Mesenchymal stem cell (in vitro differentiated cells and primary cell): ENCODE measurements around the gene EML1.

Experiments
- DNase-seq: peaks from one replicate; pipeline ENCODE4 v3.0.0-alpha.2; 2013
- H2AFZ ChIP-seq: one replicate; pipeline ENCODE4 v1.6.1; 2013; ENCODE audit warnings: low read depth, mild to moderate bottlenecking, control low read depth, inconsistent platforms, low read length, moderate library complexity
- H2AK5ac ChIP-seq: 2 replicates; pipeline ENCODE4 v1.6.1; 2013; ENCODE audit warnings: low read length, moderate library complexity, mild to moderate bottlenecking, inconsistent platforms; ENCODE audit not compliant: severe bottlenecking
- H2BK120ac ChIP-seq: one replicate; pipeline ENCODE4 v1.6.1; 2013; ENCODE audit warnings: low read depth, mild to moderate bottlenecking, inconsistent platforms, low read length, moderate library complexity
- H2BK12ac ChIP-seq, 2 experiments: one replicate each; pipeline ENCODE4 v1.6.1; 2013; ENCODE audit warnings: inconsistent platforms in 2 of 2, low read length in 2 of 2, mild to moderate bottlenecking in 2 of 2, moderate library complexity in 2 of 2, control low read depth in 1 of 2
- H2BK15ac ChIP-seq: one replicate; pipeline ENCODE4 v1.6.1; 2013; ENCODE audit warnings: mild to moderate bottlenecking, low read depth, inconsistent platforms; ENCODE audit not compliant: poor library complexity, severe bottlenecking
- H2BK5ac ChIP-seq: 2 replicates; pipeline ENCODE4 v1.6.1; 2013; ENCODE audit warnings: low read depth, mild to moderate bottlenecking, low read length, control low read depth, inconsistent platforms; ENCODE audit not compliant: poor library complexity, severe bottlenecking
- H3K14ac ChIP-seq, 2 experiments: one replicate each; pipeline ENCODE4 v1.6.1; 2013; ENCODE audit warnings: inconsistent platforms in 2 of 2, low read length in 2 of 2, control low read depth in 1 of 2, mild to moderate bottlenecking in 1 of 2, moderate library complexity in 1 of 2
- H3K18ac ChIP-seq, 2 experiments: one replicate each; pipeline ENCODE4 v1.6.1; 2013; ENCODE audit warnings: inconsistent platforms in 2 of 2, low read length in 2 of 2, control low read depth in 1 of 2, low read depth in 1 of 2, mild to moderate bottlenecking in 1 of 2
- H3K23ac ChIP-seq, 2 experiments: one replicate each; pipeline ENCODE4 v1.6.1; 2013; ENCODE audit warnings: inconsistent platforms in 2 of 2, low read length in 2 of 2, mild to moderate bottlenecking in 2 of 2, moderate library complexity in 2 of 2, control low read depth in 1 of 2
- H3K27ac ChIP-seq: 2 replicates; pipeline ENCODE4 v1.5.1; 2013; ENCODE audit warnings: mild to moderate bottlenecking, moderate library complexity, low read length, control low read depth, inconsistent platforms; ENCODE audit not compliant: poor library complexity, severe bottlenecking
- H3K27me3 ChIP-seq, 2 experiments: 2 replicates each; pipeline versions ENCODE4 v1.6.1 to v1.7.0; 2013; ENCODE audit warnings: low read length in 2 of 2, mild to moderate bottlenecking in 2 of 2, moderate library complexity in 2 of 2, control low read depth in 1 of 2, inconsistent platforms in 1 of 2; ENCODE audit not compliant: control insufficient read depth in 1 of 2, insufficient read depth in 1 of 2
- H3K36me3 ChIP-seq, 2 experiments: 2 replicates each; pipeline versions ENCODE4 v1.6.1 to v1.7.0; 2013; ENCODE audit warnings: low read length in 2 of 2, control low read depth in 1 of 2, inconsistent platforms in 1 of 2, low read depth in 1 of 2, mild to moderate bottlenecking in 1 of 2; ENCODE audit not compliant: insufficient read depth in 2 of 2, control insufficient read depth in 1 of 2
- H3K4ac ChIP-seq, 2 experiments: one replicate each; pipeline ENCODE4 v1.6.1; 2013; ENCODE audit warnings: inconsistent platforms in 2 of 2, low read length in 2 of 2, mild to moderate bottlenecking in 2 of 2, moderate library complexity in 2 of 2, control low read depth in 1 of 2, low read depth in 1 of 2
- H3K4me1 ChIP-seq: 2 replicates; pipeline ENCODE4 v1.6.1; 2013; ENCODE audit warnings: low read depth, low read length, control low read depth; ENCODE audit not compliant: control insufficient read depth, insufficient read depth
- H3K4me2 ChIP-seq: 2 replicates; pipeline ENCODE4 v1.6.1; 2013; ENCODE audit warnings: low read length, mild to moderate bottlenecking, inconsistent platforms; ENCODE audit not compliant: poor library complexity, severe bottlenecking
- H3K4me3 ChIP-seq, 2 experiments: 2 replicates each; pipeline versions ENCODE4 v1.5.1 to v1.7.0; 2013; ENCODE audit warnings: low read length in 2 of 2, mild to moderate bottlenecking in 2 of 2, control low read depth in 1 of 2, low read depth in 1 of 2; ENCODE audit not compliant: insufficient read depth in 1 of 2
- H3K79me1 ChIP-seq: replicated peaks from 2 replicates; pipeline ENCODE4 v1.6.1; 2013; ENCODE audit warnings: mild to moderate bottlenecking, control low read depth, low read length, inconsistent platforms; ENCODE audit not compliant: poor library complexity, severe bottlenecking
- H3K9ac ChIP-seq: 2 replicates; pipeline ENCODE4 v1.7.0; 2013; ENCODE audit warnings: mild to moderate bottlenecking, low read length, moderate library complexity
- H3K9me3 ChIP-seq: 2 replicates; pipeline ENCODE4 v1.7.0; 2013; ENCODE audit warnings: mild to moderate bottlenecking, low read length; ENCODE audit not compliant: control insufficient read depth
- H4K8ac ChIP-seq: one replicate; pipeline ENCODE4 v1.6.1; 2013; ENCODE audit warnings: inconsistent platforms, mild to moderate bottlenecking, low read length, moderate library complexity
- H4K91ac ChIP-seq: one replicate; pipeline ENCODE4 v1.6.1; 2013; ENCODE audit warnings: mild to moderate bottlenecking, low read length, inconsistent platforms
- WGBS: methylation state at CpG from one replicate; pipeline ENCODE4 v1.1.7; 2013; ENCODE audit warnings: mixed read lengths; 5-methylcytosine and 5-hydroxymethylcytosine counted together

Gene EML1

GRCh38 chr14:99831303-99831702 lies 38.1 kb downstream of the EML1 start:
- no peak overlapping the region for H2AFZ ChIP-seq
- H3K23ac ChIP-seq: no peak overlapping the region
- no peaks in the 10 kb centered on the region for H3K4me1 ChIP-seq
- H3K18ac ChIP-seq: no peak overlapping the region
- no peak overlapping the region for H2BK15ac ChIP-seq
- no peak overlapping the region for H4K91ac ChIP-seq
- H3K36me3 ChIP-seq: no peaks in the 10 kb centered on the region
- H3K14ac ChIP-seq: no peak overlapping the region
- DNase-seq: no peak
- no peak overlapping the region for H2BK120ac ChIP-seq
- no peak overlapping the region for H3K9ac ChIP-seq
- no peak overlapping the region for H3K27ac ChIP-seq
- peaks cover 12% of the 10 kb centered on the region for H3K79me1 ChIP-seq
- no peak overlapping the region for H2BK12ac ChIP-seq
- H3K27me3 ChIP-seq: no peaks in the 10 kb centered on the region
- no peak overlapping the region for H2BK5ac ChIP-seq
- no peak overlapping the region for H4K8ac ChIP-seq
- H2AK5ac ChIP-seq: no peak overlapping the region
- no peak overlapping the region for H3K4ac ChIP-seq
- H3K9me3 ChIP-seq: no peaks in the 10 kb centered on the region
- H3K4me2 ChIP-seq: no peak overlapping the region
- no peak overlapping the region for H3K4me3 ChIP-seq
- 82% methylated on average over 5 of the region's 5 CpGs for WGBS

GRCh38 chr14:99831903-99832685 lies 38.9 kb downstream of the EML1 start:
- H3K4ac ChIP-seq: no peak overlapping the region
- no peak overlapping the region for H3K23ac ChIP-seq
- no peaks in the 10 kb centered on the region for H3K36me3 ChIP-seq
- WGBS: 80% methylated on average over 8 of the region's 8 CpGs
- no peak overlapping the region for H3K14ac ChIP-seq
- no peak overlapping the region for H3K4me3 ChIP-seq
- H3K79me1 ChIP-seq: peaks cover 13% of the 10 kb centered on the region
- no peak overlapping the region for H2BK120ac ChIP-seq
- H3K27ac ChIP-seq: no peak overlapping the region
- H4K91ac ChIP-seq: no peak overlapping the region
- H2BK12ac ChIP-seq: no peak overlapping the region
- H4K8ac ChIP-seq: no peak overlapping the region
- no peak overlapping the region for H2AK5ac ChIP-seq
- no peaks in the 10 kb centered on the region for H3K4me1 ChIP-seq
- no peak overlapping the region for H2BK15ac ChIP-seq
- no peak overlapping the region for H3K18ac ChIP-seq
- no peak overlapping the region for H3K9ac ChIP-seq
- DNase-seq: no peak
- H3K27me3 ChIP-seq: no peaks in the 10 kb centered on the region
- no peak overlapping the region for H2BK5ac ChIP-seq
- H3K9me3 ChIP-seq: no peaks in the 10 kb centered on the region
- no peak overlapping the region for H2AFZ ChIP-seq
- H3K4me2 ChIP-seq: no peak overlapping the region

GRCh38 chr14:99837822-99838221 lies 44.6 kb downstream of the EML1 start:
- H3K4me3 ChIP-seq: no peak overlapping the region
- no peaks in the 10 kb centered on the region for H3K27me3 ChIP-seq
- H2BK5ac ChIP-seq: no peak overlapping the region
- H4K8ac ChIP-seq: no peak overlapping the region
- no peak overlapping the region for H2AFZ ChIP-seq
- no peak overlapping the region for H3K4ac ChIP-seq
- no peak overlapping the region for H2BK120ac ChIP-seq
- H2AK5ac ChIP-seq: no peak overlapping the region
- H2BK12ac ChIP-seq: no peak overlapping the region
- no peak overlapping the region for H4K91ac ChIP-seq
- H3K36me3 ChIP-seq: no peaks in the 10 kb centered on the region
- H3K79me1 ChIP-seq: peaks cover 13% of the 10 kb centered on the region
- WGBS: 89% methylated on average over 1 of the region's 2 CpGs
- peaks cover 5% of the 10 kb centered on the region for H3K4me1 ChIP-seq
- H3K14ac ChIP-seq: no peak overlapping the region
- no peak overlapping the region for H3K9ac ChIP-seq
- no peak overlapping the region for H2BK15ac ChIP-seq
- H3K18ac ChIP-seq: no peak overlapping the region
- H3K9me3 ChIP-seq: no peaks in the 10 kb centered on the region
- H3K23ac ChIP-seq: no peak overlapping the region
- DNase-seq: no peak
- no peak overlapping the region for H3K27ac ChIP-seq
- H3K4me2 ChIP-seq: no peak overlapping the region

- no peak overlapping the region for H3K14ac ChIP-seq
- no peak overlapping the region for H2BK5ac ChIP-seq
- no peak overlapping the region for H2AFZ ChIP-seq
- no peak overlapping the region for H2AK5ac ChIP-seq
- no peak overlapping the region for H2BK12ac ChIP-seq
- no peak overlapping the region for H3K4me3 ChIP-seq
- H3K36me3 ChIP-seq: no peaks in the 10 kb centered on the region
- no peak overlapping the region for H4K91ac ChIP-seq
- H4K8ac ChIP-seq: no peak overlapping the region
- WGBS: 30% methylated on average over 14 of the region's 14 CpGs
- no peak overlapping the region for H3K18ac ChIP-seq
- peak; percentile 36 for DNase-seq
- peaks cover 5% of the 10 kb centered on the region for H3K4me1 ChIP-seq
- no peaks in the 10 kb centered on the region for H3K27me3 ChIP-seq
- no peak overlapping the region for H3K4ac ChIP-seq
- no peak overlapping the region for H2BK15ac ChIP-seq
- no peak overlapping the region for H3K23ac ChIP-seq
- no peak overlapping the region for H2BK120ac ChIP-seq
- H3K9me3 ChIP-seq: no peaks in the 10 kb centered on the region
- H3K9ac ChIP-seq: no peak overlapping the region
- H3K27ac ChIP-seq: no peak overlapping the region
- peaks cover 12% of the 10 kb centered on the region for H3K79me1 ChIP-seq
- H3K4me2 ChIP-seq: peak overlapping the region; percentile 52
Measured at GRCh38 chr14:99838639-99839134, 45.5 kb downstream of the EML1 start.
